ENCODE measurements around the gene F3.
"Not testable (repeated sequence)": the region's sequence is repeated elsewhere in the genome, so short reads cannot be mapped to it uniquely, and the experiment has no call there.

Gene F3

DNA sequence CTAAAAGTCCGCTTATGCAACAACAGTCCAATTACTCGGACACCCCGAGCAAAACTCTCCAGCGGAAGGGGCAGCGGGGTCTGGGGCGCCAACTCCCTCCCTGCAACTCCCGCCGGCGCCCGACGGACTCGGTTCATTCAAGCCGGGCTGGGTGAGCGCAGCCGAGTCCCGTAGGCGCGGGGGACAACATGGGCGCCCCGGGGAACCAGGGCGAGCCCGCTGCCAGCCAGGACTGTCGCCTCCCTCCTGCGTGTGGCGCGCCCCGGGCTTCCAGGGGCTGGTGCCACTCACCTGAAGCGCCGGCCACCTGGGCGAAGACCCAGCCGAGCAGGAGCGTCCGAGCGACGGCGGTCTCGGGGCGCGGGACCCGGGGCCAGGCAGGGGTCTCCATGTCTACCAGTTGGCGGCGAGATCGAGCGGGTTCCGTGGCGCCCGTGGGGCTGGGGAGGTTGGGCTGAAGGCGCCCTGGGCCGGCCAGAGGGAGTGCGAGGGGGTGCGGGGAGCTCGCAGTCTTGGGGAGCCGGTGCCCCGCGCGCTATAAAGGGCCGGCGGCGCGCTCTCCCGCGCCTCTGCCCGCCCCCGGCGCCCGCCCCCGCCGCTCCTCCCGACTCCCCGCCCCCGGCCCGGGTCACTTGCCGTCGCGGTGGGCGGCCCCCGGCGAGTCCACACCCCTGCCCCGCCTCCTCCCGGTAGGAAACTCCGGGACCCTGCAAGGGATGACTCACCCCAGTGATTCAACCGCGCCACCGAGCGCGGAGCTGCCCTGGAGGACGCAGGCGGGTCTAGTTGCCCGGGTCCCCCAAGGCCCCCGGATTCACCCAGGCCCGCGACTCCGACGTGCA, at the start of gene F3:
F3 (minus strand) TSS at position 514 of the 842 bp plus-strand sequence; CDS start at position 391, 123 bp downstream.
- peak within 1 kb of the TSS; percentile 61 for H3K9ac ChIP-seq (ENCODE audit: low read depth, low read length)
- no peaks in the 10 kb centered on the region for H3K9me3 ChIP-seq (ENCODE audit: control insufficient read depth, insufficient read depth, low read length)
- peak within 1 kb of the TSS; percentile 86 for H3K4me3 ChIP-seq (ENCODE audit: low read depth, low read length)

DNA sequence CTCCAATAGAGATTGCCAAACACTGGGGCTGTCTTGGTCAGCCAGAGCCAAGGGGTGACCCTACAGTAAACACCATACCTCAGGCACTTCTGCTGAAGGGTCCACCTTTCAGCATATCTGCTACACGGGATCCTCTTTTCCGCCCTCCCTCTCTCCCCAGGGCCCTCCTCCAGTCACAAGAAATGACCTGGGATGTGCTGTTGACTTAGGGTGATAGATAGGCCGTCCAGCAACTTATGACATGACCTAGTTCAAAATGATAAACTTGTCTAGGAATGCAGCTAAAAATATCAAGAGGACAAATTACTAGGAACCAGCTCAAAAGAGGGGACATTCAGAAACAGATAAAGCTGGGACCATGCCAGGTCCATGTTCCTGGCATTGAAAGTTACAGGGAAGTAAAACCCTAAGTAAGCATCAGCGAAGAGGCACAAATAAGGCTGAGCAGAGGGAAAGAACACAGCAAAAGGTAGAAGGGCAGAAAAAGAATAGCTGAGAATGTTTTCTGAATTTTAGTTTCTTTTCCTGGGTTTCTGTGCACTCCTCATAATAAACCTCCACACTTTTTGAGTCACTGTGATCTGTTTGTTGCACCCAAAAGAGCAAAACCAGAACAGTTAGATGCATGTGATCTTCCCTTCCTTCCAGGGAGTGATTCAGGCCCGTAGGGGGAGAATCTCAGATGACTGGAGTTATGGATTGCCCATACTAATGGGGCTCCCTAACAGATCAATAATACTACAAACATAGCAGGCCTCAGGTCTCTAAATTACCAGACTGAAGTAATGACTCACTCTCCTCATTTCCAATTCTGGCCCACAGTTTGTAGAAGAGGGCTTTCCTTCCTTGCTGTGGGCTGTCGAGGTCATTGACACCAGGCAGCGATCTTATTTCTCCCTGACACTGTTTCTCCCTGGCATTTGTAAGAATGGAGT, 48.9 kb upstream of the F3 start:
- no peak overlapping the region for H3K9ac ChIP-seq (ENCODE audit: low read depth, low read length)
- H3K36me3 ChIP-seq (ENCODE audit: control insufficient read depth, insufficient read depth, low read length) = no peaks in the 10 kb centered on the region
- H3K27me3 ChIP-seq (ENCODE audit: control insufficient read depth, insufficient read depth, low read length) = no peaks in the 10 kb centered on the region
- H3K4me3 ChIP-seq (ENCODE audit: low read depth, low read length) = no peak overlapping the region
- H3K9me3 ChIP-seq (ENCODE audit: control insufficient read depth, insufficient read depth, low read length) = no peaks in the 10 kb centered on the region
- H3K4me1 ChIP-seq (ENCODE audit: control insufficient read depth, insufficient read depth, low read length) = no peaks in the 10 kb centered on the region

More for the DNA sequence above, at the start of gene F3:
- peaks cover 15% of the 10 kb centered on the region for H3K4me1 ChIP-seq (ENCODE audit: control insufficient read depth, insufficient read depth, low read length)
- no peaks in the 10 kb centered on the region for H3K36me3 ChIP-seq (ENCODE audit: control insufficient read depth, insufficient read depth, low read length)
- H3K27me3 ChIP-seq (ENCODE audit: control insufficient read depth, insufficient read depth, low read length) = peaks cover 32% of the 10 kb centered on the region

DNA sequence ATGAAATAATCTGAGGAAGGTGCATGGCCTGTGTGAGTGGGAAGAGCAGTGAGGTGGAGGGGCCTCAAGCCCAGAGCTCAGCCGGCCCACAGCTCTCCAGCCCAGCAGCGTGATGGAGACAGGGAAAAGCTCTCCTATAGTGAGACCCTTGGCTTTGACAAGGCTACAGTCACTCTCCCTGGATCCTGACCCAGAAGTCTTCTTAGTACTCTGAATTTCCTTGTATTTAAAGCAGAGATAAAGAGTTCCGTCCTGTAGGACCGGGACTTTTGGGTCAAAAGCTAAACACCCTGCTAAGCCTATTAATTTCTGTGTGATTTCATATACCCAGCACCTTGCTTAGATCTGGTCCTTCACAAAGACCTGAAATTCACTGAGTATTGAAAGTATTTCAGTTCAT, 48.2 kb upstream of the F3 start:
- Histone ChIP-seq H3K4me1 (ENCODE audit: control insufficient read depth, insufficient read depth, low read length) (no peaks in the 10 kb centered on the region), H3K36me3 (ENCODE audit: control insufficient read depth, insufficient read depth, low read length) (no peaks in the 10 kb centered on the region), H3K9ac (ENCODE audit: low read depth, low read length) (no peak overlapping the region), H3K27me3 (ENCODE audit: control insufficient read depth, insufficient read depth, low read length) (no peaks in the 10 kb centered on the region), H3K9me3 (ENCODE audit: control insufficient read depth, insufficient read depth, low read length) (no peaks in the 10 kb centered on the region), H3K4me3 (ENCODE audit: low read depth, low read length) (no peak overlapping the region)

DNA sequence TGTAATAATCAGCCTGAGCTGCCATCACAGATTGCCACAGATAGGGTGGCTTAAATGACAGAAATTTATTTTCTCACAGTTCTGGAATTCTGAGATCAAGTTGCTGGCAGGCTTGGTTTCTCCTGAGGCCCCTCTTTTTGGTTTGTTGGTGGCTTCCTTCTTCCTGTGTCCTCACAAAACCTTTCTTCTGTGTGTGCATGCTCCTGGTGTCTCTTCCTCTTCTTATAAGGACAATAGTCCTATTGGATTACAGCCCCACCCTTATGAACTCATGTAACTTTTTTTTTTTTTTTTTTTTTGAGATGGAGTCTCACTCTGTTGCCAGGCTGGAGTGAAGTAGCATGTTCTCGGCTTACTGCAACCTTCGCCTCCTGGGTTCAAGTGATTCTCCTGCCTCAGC, 41.0 kb upstream of the F3 start:
- Histone ChIP-seq H3K36me3 (ENCODE audit: control insufficient read depth, insufficient read depth, low read length) (no peaks in the 10 kb centered on the region), H3K4me1 (ENCODE audit: control insufficient read depth, insufficient read depth, low read length) (peaks cover 3% of the 10 kb centered on the region), H3K4me3 (ENCODE audit: low read depth, low read length) (no peak overlapping the region), H3K9ac (ENCODE audit: low read depth, low read length) (no peak overlapping the region), H3K27me3 (ENCODE audit: control insufficient read depth, insufficient read depth, low read length) (no peaks in the 10 kb centered on the region), H3K9me3 (ENCODE audit: control insufficient read depth, insufficient read depth, low read length) (peaks cover 3% of the 10 kb centered on the region)

DNA sequence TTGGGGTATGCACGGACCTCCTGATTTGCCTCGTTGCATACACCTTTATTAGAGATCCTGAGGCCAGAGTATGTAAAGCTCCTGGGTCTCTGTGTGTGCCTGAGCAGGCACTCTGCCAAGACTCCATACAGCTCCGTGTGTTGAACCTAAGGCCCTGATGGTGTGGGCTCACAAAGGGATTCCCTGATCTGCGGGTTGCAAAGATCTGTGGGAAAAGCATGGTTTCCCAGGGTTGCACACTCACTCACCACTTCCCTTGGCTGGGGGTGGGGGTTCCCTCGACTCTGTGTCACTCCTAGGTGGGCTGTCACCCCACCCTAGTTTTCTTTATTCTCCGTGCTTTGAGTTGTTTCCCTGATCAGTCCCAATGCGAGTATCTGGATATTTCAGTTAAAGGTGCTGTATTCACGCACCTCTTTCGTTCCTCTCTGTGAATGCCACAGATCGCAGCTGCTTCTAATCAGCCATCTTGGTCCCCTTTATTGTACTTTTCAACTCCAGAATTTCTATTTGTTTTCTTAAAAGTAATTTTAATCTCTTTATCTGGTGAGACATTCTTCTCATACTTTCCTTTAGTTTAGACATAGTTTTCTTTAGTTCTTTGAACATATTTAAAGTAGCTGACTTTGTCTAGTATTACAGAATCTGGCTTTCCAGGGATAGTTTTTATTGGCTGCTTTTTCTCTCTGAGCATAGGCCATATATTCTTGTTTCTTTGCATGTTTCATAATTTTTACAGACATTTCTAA, 39.0 kb upstream of the F3 start:
- Histone ChIP-seq H3K27me3 (ENCODE audit: control insufficient read depth, insufficient read depth, low read length) (no peaks in the 10 kb centered on the region), H3K9ac (ENCODE audit: low read depth, low read length) (no peak overlapping the region), H3K9me3 (ENCODE audit: control insufficient read depth, insufficient read depth, low read length) (peaks cover 3% of the 10 kb centered on the region), H3K4me3 (ENCODE audit: low read depth, low read length) (no peak overlapping the region), H3K36me3 (ENCODE audit: control insufficient read depth, insufficient read depth, low read length) (no peaks in the 10 kb centered on the region), H3K4me1 (ENCODE audit: control insufficient read depth, insufficient read depth, low read length) (peaks cover 3% of the 10 kb centered on the region)

DNA sequence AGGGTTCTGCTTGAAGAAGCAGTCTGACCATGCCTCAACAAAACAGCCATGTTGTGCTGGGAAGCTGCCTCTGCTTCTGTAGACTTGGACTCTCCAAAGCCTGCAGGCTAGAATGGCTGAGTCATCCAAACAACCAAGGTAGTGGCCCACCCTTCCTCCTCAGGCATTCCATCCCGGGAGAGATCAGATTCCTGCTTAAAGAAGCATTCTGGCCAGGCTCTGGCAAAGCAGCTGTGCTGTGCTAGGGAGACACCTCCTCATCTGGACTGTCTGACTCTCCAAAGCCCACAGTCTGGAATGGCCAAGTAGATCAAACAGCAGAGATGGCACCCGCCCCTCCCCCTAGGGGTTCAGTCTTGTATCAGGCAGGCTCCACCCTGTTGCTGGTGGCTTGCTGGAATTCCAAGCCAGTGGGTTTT, 38.3 kb upstream of the F3 start:
- no peak overlapping the region for H3K9ac ChIP-seq (ENCODE audit: low read depth, low read length)

DNA sequence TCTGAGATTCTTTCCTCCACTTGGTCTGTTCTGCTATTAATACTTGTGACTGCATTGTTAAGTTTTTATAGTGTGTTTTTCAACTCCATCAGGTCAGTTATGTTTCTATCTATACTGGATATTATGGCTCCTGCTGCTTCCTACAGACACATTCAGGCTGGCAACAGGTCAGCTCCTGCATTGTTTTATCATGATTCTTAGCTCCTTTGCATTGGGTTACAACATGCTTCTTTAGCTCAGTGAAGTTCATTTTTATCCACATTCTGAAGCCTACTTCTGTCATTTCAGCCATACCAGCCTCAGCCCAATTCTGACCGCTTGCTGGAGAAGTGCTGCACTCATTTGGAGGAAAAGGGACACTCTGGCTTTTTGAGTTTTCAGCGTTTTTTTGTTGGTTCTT, 37.3 kb upstream of the F3 start:
- H3K9ac ChIP-seq (ENCODE audit: low read depth, low read length) = no peak overlapping the region
- H3K36me3 ChIP-seq (ENCODE audit: control insufficient read depth, insufficient read depth, low read length) = no peaks in the 10 kb centered on the region
- no peaks in the 10 kb centered on the region for H3K27me3 ChIP-seq (ENCODE audit: control insufficient read depth, insufficient read depth, low read length)
- no peak overlapping the region for H3K4me3 ChIP-seq (ENCODE audit: low read depth, low read length)
- peaks cover 3% of the 10 kb centered on the region for H3K9me3 ChIP-seq (ENCODE audit: control insufficient read depth, insufficient read depth, low read length)
- H3K4me1 ChIP-seq (ENCODE audit: control insufficient read depth, insufficient read depth, low read length) = peaks cover 3% of the 10 kb centered on the region

More for the DNA sequence above, 38.3 kb upstream of the F3 start:
- Histone ChIP-seq H3K9me3 (ENCODE audit: control insufficient read depth, insufficient read depth, low read length) (peaks cover 3% of the 10 kb centered on the region), H3K4me3 (ENCODE audit: low read depth, low read length) (no peak overlapping the region), H3K4me1 (ENCODE audit: control insufficient read depth, insufficient read depth, low read length) (peaks cover 3% of the 10 kb centered on the region), H3K36me3 (ENCODE audit: control insufficient read depth, insufficient read depth, low read length) (no peaks in the 10 kb centered on the region), H3K27me3 (ENCODE audit: control insufficient read depth, insufficient read depth, low read length) (no peaks in the 10 kb centered on the region)

DNA sequence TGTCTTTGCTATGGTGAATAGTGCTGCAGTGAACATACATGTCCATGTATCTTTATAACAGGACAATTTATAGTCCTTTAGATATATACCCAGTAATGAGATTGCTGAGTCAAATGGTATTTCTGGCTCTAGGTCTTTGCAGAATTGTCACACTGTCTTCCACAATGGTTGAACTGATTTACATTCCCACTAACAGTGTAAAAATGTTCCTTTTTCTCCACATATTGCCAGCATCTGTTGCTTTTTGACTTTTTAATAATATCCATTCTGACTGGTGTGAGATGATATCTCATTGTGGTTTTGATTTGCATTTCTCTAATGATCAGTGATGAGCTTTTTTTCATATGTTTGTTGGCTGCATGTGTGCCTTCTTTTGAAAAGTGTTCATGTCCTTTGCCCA, 32.4 kb upstream of the F3 start:
- not testable (repeated sequence) for H3K36me3 ChIP-seq (ENCODE audit: control insufficient read depth, insufficient read depth, low read length); H3K4me1 ChIP-seq (ENCODE audit: control insufficient read depth, insufficient read depth, low read length); H3K9ac ChIP-seq (ENCODE audit: low read depth, low read length); H3K9me3 ChIP-seq (ENCODE audit: control insufficient read depth, insufficient read depth, low read length); H3K4me3 ChIP-seq (ENCODE audit: low read depth, low read length); H3K27me3 ChIP-seq (ENCODE audit: control insufficient read depth, insufficient read depth, low read length)

DNA sequence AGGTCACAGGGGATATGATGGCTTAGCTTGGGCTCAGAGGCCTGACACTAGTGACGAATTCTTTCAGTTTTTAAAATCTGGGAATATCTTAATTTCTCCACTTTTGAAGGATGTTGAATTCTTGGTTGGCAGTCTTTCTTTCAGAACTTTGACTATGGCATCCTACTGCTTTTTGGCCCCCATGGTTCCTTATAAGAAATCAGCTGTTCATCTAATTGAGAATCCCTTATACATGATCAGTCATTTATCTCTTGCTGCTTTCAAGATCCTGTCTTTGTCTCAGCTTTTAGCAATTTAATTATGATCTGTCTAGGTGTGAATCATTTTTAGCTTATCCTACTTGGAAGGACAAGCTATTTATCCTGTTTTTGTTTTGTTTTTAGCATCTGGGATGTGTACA, 31.2 kb upstream of the F3 start:
- H3K36me3 ChIP-seq (ENCODE audit: control insufficient read depth, insufficient read depth, low read length) = no peaks in the 10 kb centered on the region
- no peak overlapping the region for H3K9ac ChIP-seq (ENCODE audit: low read depth, low read length)
- no peaks in the 10 kb centered on the region for H3K27me3 ChIP-seq (ENCODE audit: control insufficient read depth, insufficient read depth, low read length)
- peaks cover under 1% of the 10 kb centered on the region for H3K9me3 ChIP-seq (ENCODE audit: control insufficient read depth, insufficient read depth, low read length)
- no peak overlapping the region for H3K4me3 ChIP-seq (ENCODE audit: low read depth, low read length)
- no peaks in the 10 kb centered on the region for H3K4me1 ChIP-seq (ENCODE audit: control insufficient read depth, insufficient read depth, low read length)

DNA sequence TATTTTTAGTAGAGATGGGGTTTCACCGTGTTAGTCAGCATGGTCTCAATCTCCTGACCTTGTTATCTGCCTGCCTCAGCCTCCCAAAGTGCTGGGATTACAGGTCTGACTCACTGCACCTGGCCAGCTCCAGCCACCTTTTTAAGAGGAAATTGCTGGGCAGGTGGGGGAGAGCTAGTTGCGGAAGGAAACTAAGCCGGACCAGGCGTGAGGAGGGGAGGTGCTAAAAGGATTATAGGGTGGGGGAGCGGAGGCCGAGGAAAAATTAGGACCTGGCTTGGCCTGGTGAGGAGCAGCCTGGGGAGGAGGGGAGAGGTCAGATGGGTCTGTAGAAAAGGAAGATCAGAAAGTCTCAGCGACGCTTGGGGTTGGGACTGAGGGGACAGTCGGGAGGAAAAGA, 29.4 kb upstream of the F3 start:
- not testable (repeated sequence) for H3K9me3 ChIP-seq (ENCODE audit: control insufficient read depth, insufficient read depth, low read length); H3K4me1 ChIP-seq (ENCODE audit: control insufficient read depth, insufficient read depth, low read length); H3K36me3 ChIP-seq (ENCODE audit: control insufficient read depth, insufficient read depth, low read length); H3K4me3 ChIP-seq (ENCODE audit: low read depth, low read length); H3K27me3 ChIP-seq (ENCODE audit: control insufficient read depth, insufficient read depth, low read length); H3K9ac ChIP-seq (ENCODE audit: low read depth, low read length)

DNA sequence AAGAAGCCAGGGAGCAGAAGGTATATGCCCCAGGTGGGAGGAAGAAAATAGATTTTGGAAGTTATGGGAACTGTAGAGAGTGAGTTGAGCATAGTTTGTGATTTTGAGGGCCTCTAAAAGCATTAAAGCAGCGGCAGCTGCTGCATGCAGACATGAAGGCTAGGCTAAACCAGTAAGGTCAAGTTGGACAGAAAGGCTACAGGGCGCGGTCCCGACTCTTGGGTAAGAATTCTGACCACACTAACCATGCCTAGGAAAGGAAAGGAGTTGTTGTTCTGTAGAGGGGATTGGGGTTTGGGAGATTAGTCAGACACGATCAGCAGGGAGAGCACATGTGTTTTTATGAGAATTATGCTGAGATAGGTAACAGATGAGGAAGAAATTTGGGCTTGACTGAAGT, 27.2 kb upstream of the F3 start:
- not testable (repeated sequence) for H3K4me1 ChIP-seq (ENCODE audit: control insufficient read depth, insufficient read depth, low read length)

More for the DNA sequence above, 27.2 kb upstream of the F3 start:
- not testable (repeated sequence) for H3K9ac ChIP-seq (ENCODE audit: low read depth, low read length); H3K4me3 ChIP-seq (ENCODE audit: low read depth, low read length); H3K36me3 ChIP-seq (ENCODE audit: control insufficient read depth, insufficient read depth, low read length); H3K9me3 ChIP-seq (ENCODE audit: control insufficient read depth, insufficient read depth, low read length); H3K27me3 ChIP-seq (ENCODE audit: control insufficient read depth, insufficient read depth, low read length)

Data from iPS-15b (cell line).